ENCODE data around the gene FGD4. TPM values are rescaled to one million over a fixed set of nuclear protein-coding genes. Genes with fewer than 3 reads are reported as not detected.

FGD4 gene
- total RNA-seq, 1 donor = 55.6 TPM

DNA sequence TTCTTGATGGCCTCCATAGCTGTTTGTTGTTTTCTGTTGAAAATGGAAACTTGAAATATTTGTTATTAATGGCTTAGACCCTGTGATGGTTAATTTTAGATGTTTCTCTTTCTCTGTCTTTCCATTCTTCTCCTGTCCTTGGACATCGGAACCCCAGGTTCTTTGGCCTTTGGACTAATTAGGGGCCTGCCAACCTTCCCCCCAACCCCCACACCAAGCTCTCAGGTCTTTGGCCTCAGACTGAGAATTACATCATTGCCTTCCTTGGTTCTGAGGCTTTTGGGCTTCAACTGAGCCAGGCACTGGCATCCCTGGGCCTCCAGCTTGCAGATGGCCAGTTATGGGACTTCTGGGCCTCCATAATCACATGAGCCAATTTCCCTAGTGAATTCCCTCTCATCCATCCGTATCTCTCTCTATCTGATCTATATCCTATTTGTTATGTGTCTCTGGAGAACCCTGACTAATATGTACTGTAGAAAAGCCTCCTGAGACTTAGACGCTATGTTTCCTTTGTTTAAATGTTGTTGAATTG, 71.6 kb downstream of the FGD4 start:
- TF ChIP-seq, protein P1, sequence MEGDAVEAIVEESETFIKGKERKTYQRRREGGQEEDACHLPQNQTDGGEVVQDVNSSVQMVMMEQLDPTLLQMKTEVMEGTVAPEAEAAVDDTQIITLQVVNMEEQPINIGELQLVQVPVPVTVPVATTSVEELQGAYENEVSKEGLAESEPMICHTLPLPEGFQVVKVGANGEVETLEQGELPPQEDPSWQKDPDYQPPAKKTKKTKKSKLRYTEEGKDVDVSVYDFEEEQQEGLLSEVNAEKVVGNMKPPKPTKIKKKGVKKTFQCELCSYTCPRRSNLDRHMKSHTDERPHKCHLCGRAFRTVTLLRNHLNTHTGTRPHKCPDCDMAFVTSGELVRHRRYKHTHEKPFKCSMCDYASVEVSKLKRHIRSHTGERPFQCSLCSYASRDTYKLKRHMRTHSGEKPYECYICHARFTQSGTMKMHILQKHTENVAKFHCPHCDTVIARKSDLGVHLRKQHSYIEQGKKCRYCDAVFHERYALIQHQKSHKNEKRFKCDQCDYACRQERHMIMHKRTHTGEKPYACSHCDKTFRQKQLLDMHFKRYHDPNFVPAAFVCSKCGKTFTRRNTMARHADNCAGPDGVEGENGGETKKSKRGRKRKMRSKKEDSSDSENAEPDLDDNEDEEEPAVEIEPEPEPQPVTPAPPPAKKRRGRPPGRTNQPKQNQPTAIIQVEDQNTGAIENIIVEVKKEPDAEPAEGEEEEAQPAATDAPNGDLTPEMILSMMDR (IDR thresholded peaks at IDR 0.05; ENCODE audit: insufficient read depth, low read length) = no peak
- no peak overlapping the region for H3K4me3 ChIP-seq (ENCODE audit: low read depth, low read length)
- DNase-seq (ENCODE audit: low read depth) = no peak

DNA sequence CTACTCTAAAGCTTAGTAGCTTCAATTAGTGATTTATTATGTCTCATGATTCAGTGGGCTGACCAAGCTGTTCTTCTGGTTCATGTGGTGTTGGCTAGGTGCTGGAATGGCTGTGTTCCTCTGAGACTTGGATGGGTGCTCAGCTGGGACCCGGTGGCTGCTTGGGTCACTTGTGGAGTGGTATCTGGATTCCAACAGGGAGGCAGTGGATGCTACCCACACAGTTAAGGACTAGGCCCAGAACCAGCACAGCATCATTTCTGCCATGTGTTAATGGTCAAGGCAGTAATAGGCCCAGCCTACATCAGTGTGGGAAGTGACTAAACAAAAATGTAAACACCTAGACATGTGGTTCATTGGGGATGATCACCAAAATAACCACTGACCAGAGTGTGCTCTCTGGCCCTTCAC, 72.2 kb downstream of the FGD4 start:
- no peak for DNase-seq (ENCODE audit: low read depth)
- H3K4me3 ChIP-seq (ENCODE audit: low read depth, low read length) = no peak overlapping the region
- TF ChIP-seq, protein P1 (IDR thresholded peaks at IDR 0.05; ENCODE audit: insufficient read depth, low read length) = no peak

DNA sequence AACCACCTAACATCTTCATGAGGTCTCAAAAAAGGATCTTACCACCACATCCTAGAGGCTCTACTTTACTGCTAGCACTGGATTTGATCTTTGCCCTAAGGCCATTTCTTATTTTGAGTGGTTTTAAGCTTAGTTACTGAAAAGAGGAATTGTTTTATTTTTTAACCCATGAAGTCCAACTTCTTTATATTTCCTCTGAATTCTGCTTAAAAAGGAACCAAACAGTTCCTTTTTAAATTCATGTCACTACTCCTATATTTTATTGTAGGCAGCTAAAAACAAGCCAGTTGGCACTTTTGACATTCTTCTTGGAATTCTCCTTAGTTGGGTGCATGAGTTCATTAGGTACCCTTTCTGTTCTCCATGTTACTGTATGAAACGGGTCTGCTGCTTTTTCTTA, 76.4 kb downstream of the FGD4 start:
- no peak overlapping the region for H3K4me3 ChIP-seq (ENCODE audit: low read depth, low read length)
- TF ChIP-seq, protein P1 (IDR thresholded peaks at IDR 0.05; ENCODE audit: insufficient read depth, low read length) = no peak
- DNase-seq (ENCODE audit: low read depth) = no peak

DNA sequence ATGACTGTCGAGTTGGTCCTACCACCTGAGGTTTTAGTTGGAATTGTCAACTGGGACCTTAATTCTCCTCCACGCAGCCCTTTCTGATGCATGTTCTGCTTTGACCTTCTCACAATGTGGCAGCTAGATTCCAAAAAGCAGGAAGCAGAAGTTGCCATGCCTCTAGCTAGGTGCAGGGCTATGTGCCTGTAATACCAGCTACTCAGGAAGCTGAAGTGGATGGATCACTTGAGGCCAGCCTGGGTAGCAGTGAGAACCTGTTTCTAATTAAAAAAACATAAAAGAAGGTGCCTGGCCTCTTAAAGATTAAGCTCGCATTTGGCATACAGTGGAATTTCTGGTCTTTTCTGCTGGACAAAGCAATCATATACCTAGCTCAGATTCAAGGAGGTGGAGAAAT, 77.1 kb downstream of the FGD4 start:
- H3K4me3 ChIP-seq (ENCODE audit: low read depth, low read length) = no peak overlapping the region
- TF ChIP-seq, protein P1 (IDR thresholded peaks at IDR 0.05; ENCODE audit: insufficient read depth, low read length) = no peak
- no peak for DNase-seq (ENCODE audit: low read depth)

GRCh38 chr12:32477714-32478113, 78.4 kb downstream of the FGD4 start:
- H3K4me3 ChIP-seq (ENCODE audit: low read depth, low read length) = no peak overlapping the region
- DNase-seq (ENCODE audit: low read depth) = no peak
- TF ChIP-seq, protein P1 (IDR thresholded peaks at IDR 0.05; ENCODE audit: insufficient read depth, low read length) = no peak

GRCh38 chr12:32478166-32478565, 78.8 kb downstream of the FGD4 start:
- DNase-seq (ENCODE audit: low read depth) = no peak
- TF ChIP-seq, protein P1 (IDR thresholded peaks at IDR 0.05; ENCODE audit: insufficient read depth, low read length) = no peak
- no peak overlapping the region for H3K4me3 ChIP-seq (ENCODE audit: low read depth, low read length)

All from fibroblast of the aortic adventitia (primary cell).